ENCODE measurements around the gene SUCO.

- TF ChIP-seq REST (IDR thresholded peaks at IDR 0.05; ENCODE audit: low read depth, low read length), result no peak
- TF ChIP-seq CTCF (IDR thresholded peaks at IDR 0.05), result no peak
- TF ChIP-seq YY1 (IDR thresholded peaks at IDR 0.05; ENCODE audit: low read depth), result no peak
- TF ChIP-seq RFX5 (IDR thresholded peaks at IDR 0.05; ENCODE audit: low read length), result no peak
- no peak for TF ChIP-seq RCOR1 (IDR thresholded peaks at IDR 0.05; ENCODE audit: low read length)
- no peak for TF ChIP-seq EZH2phosphoT487 (IDR thresholded peaks at IDR 0.05; ENCODE audit: borderline replicate concordance, low read depth)
- TF ChIP-seq MXI1 (IDR thresholded peaks at IDR 0.05; ENCODE audit: low read depth, low read length), result no peak
- no peak for TF ChIP-seq NRF1 (IDR thresholded peaks at IDR 0.05; ENCODE audit: low read depth, low read length)
- no peak for TF ChIP-seq ELF1 (IDR thresholded peaks at IDR 0.05)
- no peak for TF ChIP-seq RAD21 (IDR thresholded peaks at IDR 0.05; ENCODE audit: low read length)
- no peak for TF ChIP-seq TAF1 (IDR thresholded peaks at IDR 0.05; ENCODE audit: borderline replicate concordance, low read depth, low read length)
- TF ChIP-seq USF2 (IDR thresholded peaks at IDR 0.05; ENCODE audit: borderline replicate concordance, low read depth, low read length), result no peak
- no peak for TF ChIP-seq TEAD4 (IDR thresholded peaks at IDR 0.05; ENCODE audit: borderline replicate concordance, insufficient read depth)
Observed at GRCh38 chr1:172581779-172582178, 48.8 kb downstream of the SUCO start.

All from SK-N-SH (cell line).